Limb (tissue), 2 donors: ENCODE results near the gene OBP2B.
"Not testable (repeated sequence)": the region's sequence is repeated elsewhere in the genome, so short reads cannot be mapped to it uniquely, and the experiment has no call there.

Experiments used
- DNase-seq, 2 donors: peaks; one replicate each; pipeline ENCODE4 v3.0.0-alpha.2; 2016; ENCODE audit errors: extremely low spot score in 2 of 2

OBP2B gene

GRCh38 chr9:133202688-133203453 lies 6.2 kb downstream of the OBP2B start:
- DNase-seq: no peak

GRCh38 chr9:133202145-133202513 lies 6.9 kb downstream of the OBP2B start:
- DNase-seq: no peak

GRCh38 chr9:133201424-133202144 lies 7.5 kb downstream of the OBP2B start:
- no peak for DNase-seq

- no peak for DNase-seq
These were observed 8.4 kb downstream of the OBP2B start for GRCh38 chr9:133200631-133201030.

GRCh38 chr9:133199648-133200321 lies 9.3 kb downstream of the OBP2B start:
- DNase-seq: peak in 1 of 2 donors; percentile 42

- DNase-seq: no peak
These were observed 14.0 kb downstream of the OBP2B start for GRCh38 chr9:133195029-133195428.

GRCh38 chr9:133194597-133194996 lies 14.5 kb downstream of the OBP2B start:
- no peak for DNase-seq

- no peak for DNase-seq
These were observed 17.1 kb downstream of the OBP2B start for GRCh38 chr9:133191989-133192388.

GRCh38 chr9:133189826-133190225 lies 19.2 kb downstream of the OBP2B start:
- no peak for DNase-seq

- no peak for DNase-seq
These were observed 20.2 kb downstream of the OBP2B start for GRCh38 chr9:133188843-133189180.

GRCh38 chr9:133188006-133188842 lies 20.8 kb downstream of the OBP2B start:
- no peak for DNase-seq

GRCh38 chr9:133187561-133188005 lies 21.5 kb downstream of the OBP2B start:
- no peak for DNase-seq

GRCh38 chr9:133186736-133187135 lies 22.3 kb downstream of the OBP2B start:
- no peak for DNase-seq

GRCh38 chr9:133184971-133185370 lies 24.1 kb downstream of the OBP2B start:
- DNase-seq: peak; percentile 57 to 81

- no peak for DNase-seq
These were observed 26.9 kb downstream of the OBP2B start for GRCh38 chr9:133182151-133182550.

- DNase-seq: no peak
These were observed 27.5 kb downstream of the OBP2B start for GRCh38 chr9:133181561-133181960.

GRCh38 chr9:133180953-133181352 lies 28.1 kb downstream of the OBP2B start:
- DNase-seq: no peak

GRCh38 chr9:133173056-133173455 lies 36.0 kb downstream of the OBP2B start:
- no peak for DNase-seq

- no peak for DNase-seq
These were observed 37.7 kb downstream of the OBP2B start for GRCh38 chr9:133171161-133171961.

GRCh38 chr9:133170716-133171115 lies 38.3 kb downstream of the OBP2B start:
- DNase-seq: no peak

- DNase-seq: not testable (repeated sequence)
These were observed 39.4 kb downstream of the OBP2B start for GRCh38 chr9:133169687-133170086.
